H9 (cell line): ENCODE data around the gene SLMAP. TPM values are rescaled to one million over a fixed set of nuclear protein-coding genes. Genes with fewer than 3 reads are reported as not detected.

Source experiments
- DNase-seq: peaks from one replicate; pipeline ENCODE4 v3.0.0-alpha.2; 2017
- H2AFZ ChIP-seq: one replicate; pipeline ENCODE4 v1.6.1; 2013; ENCODE audit warnings: mild to moderate bottlenecking, low read length, control low read depth, moderate library complexity
- H2AK5ac ChIP-seq: 2 replicates; pipeline ENCODE4 v1.6.1; 2013; ENCODE audit warnings: low read length, control low read depth, mixed read lengths; ENCODE audit not compliant: insufficient read length
- H2BK120ac ChIP-seq: one replicate; pipeline ENCODE4 v1.6.1; 2013; ENCODE audit warnings: low read depth, mild to moderate bottlenecking, low read length, control low read depth, inconsistent platforms; ENCODE audit not compliant: poor library complexity, severe bottlenecking
- H2BK12ac ChIP-seq: 2 replicates; pipeline ENCODE4 v1.6.1; 2013; ENCODE audit warnings: low read length, control low read depth, mixed read lengths, low read depth; ENCODE audit not compliant: insufficient read length
- H2BK15ac ChIP-seq: 2 replicates; pipeline ENCODE4 v1.6.1; 2013; ENCODE audit warnings: low read depth, low read length, control low read depth
- H2BK20ac ChIP-seq: one replicate; pipeline ENCODE4 v1.6.1; 2013; ENCODE audit warnings: low read depth, mild to moderate bottlenecking, low read length, control low read depth, inconsistent platforms; ENCODE audit not compliant: poor library complexity, severe bottlenecking
- H2BK5ac ChIP-seq: 2 replicates; pipeline ENCODE4 v1.6.1; 2013; ENCODE audit warnings: low read length, control low read depth, mixed read lengths; ENCODE audit not compliant: insufficient read length
- H3K14ac ChIP-seq: 2 replicates; pipeline ENCODE4 v1.6.1; 2013; ENCODE audit warnings: low read length, control low read depth; ENCODE audit not compliant: insufficient read depth
- H3K18ac ChIP-seq: 2 replicates; pipeline ENCODE4 v1.6.1; 2013; ENCODE audit warnings: low read depth, mild to moderate bottlenecking, mixed read lengths, low read length, control low read depth; ENCODE audit not compliant: insufficient read length
- H3K23ac ChIP-seq: 2 replicates; pipeline ENCODE4 v1.6.1; 2013; ENCODE audit warnings: low read length, control low read depth, mixed read lengths, low read depth; ENCODE audit not compliant: insufficient read length
- H3K23me2 ChIP-seq: 2 replicates; pipeline ENCODE4 v1.6.1; 2013; ENCODE audit warnings: low read depth, mild to moderate bottlenecking, mixed read lengths, low read length, control low read depth; ENCODE audit not compliant: insufficient read length, poor library complexity, severe bottlenecking
- H3K27ac ChIP-seq: 2 replicates; pipeline ENCODE4 v1.5.1; 2013; ENCODE audit warnings: low read length, control low read depth, mixed read lengths, low read depth; ENCODE audit not compliant: insufficient read length
- H3K27me3 ChIP-seq: 2 replicates; pipeline ENCODE4 v1.6.1; 2013; ENCODE audit warnings: low read length, control low read depth, inconsistent platforms; ENCODE audit not compliant: insufficient read depth
- H3K4ac ChIP-seq: 2 replicates; pipeline ENCODE4 v1.6.1; 2013; ENCODE audit warnings: low read depth, mild to moderate bottlenecking, control low read depth, inconsistent platforms, low read length, moderate library complexity
- H3K4me1 ChIP-seq: 2 replicates; pipeline ENCODE4 v1.6.1; 2013; ENCODE audit warnings: low read length, control low read depth, inconsistent platforms; ENCODE audit not compliant: insufficient read depth
- H3K4me2 ChIP-seq: 2 replicates; pipeline ENCODE4 v1.6.1; 2013; ENCODE audit warnings: low read length, control low read depth, mixed read lengths; ENCODE audit not compliant: insufficient read length, insufficient read depth
- H3K56ac ChIP-seq: 2 replicates; pipeline ENCODE4 v1.6.1; 2013; ENCODE audit warnings: low read depth, mild to moderate bottlenecking, mixed read lengths, low read length, control low read depth; ENCODE audit not compliant: insufficient read length
- H3K79me1 ChIP-seq: 2 replicates; pipeline ENCODE4 v1.6.1; 2013; ENCODE audit warnings: low read depth, mild to moderate bottlenecking, moderate library complexity, low read length, control low read depth, inconsistent platforms; ENCODE audit not compliant: insufficient read depth, poor library complexity, severe bottlenecking
- H3K79me2 ChIP-seq: 2 replicates; pipeline ENCODE4 v1.6.1; 2013; ENCODE audit warnings: low read length, control low read depth, inconsistent platforms; ENCODE audit not compliant: insufficient read depth
- H3K9ac ChIP-seq: 2 replicates; pipeline ENCODE4 v1.6.1; 2013; ENCODE audit warnings: low read length, control low read depth, mixed read lengths; ENCODE audit not compliant: insufficient read length; ENCODE audit errors: extremely low read depth
- H3K9me3 ChIP-seq: one replicate; pipeline ENCODE4 v1.6.1; 2013; ENCODE audit warnings: low read depth, low read length, inconsistent platforms; ENCODE audit not compliant: control insufficient read depth
- H3T11ph ChIP-seq: one replicate; pipeline ENCODE4 v1.6.1; 2013; ENCODE audit warnings: mild to moderate bottlenecking, low read length, control low read depth, inconsistent platforms
- H4K20me1 ChIP-seq: one replicate; pipeline ENCODE4 v1.6.1; 2013; ENCODE audit not compliant: control insufficient read depth, insufficient read length, insufficient read depth
- H4K5ac ChIP-seq: 2 replicates; pipeline ENCODE4 v1.6.1; 2013; ENCODE audit warnings: low read depth, mild to moderate bottlenecking, mixed read lengths, low read length, control low read depth; ENCODE audit not compliant: insufficient read length
- H4K8ac ChIP-seq: replicated peaks from 2 replicates; pipeline ENCODE4 v1.6.1; 2013; ENCODE audit warnings: low read length, control low read depth, mixed read lengths, low read depth; ENCODE audit not compliant: insufficient read length
- H4K91ac ChIP-seq: 2 replicates; pipeline ENCODE4 v1.6.1; 2013; ENCODE audit warnings: low read depth, mild to moderate bottlenecking, moderate library complexity, mixed read lengths, low read length, control low read depth; ENCODE audit not compliant: insufficient read length
- H3K27ac Mint-ChIP-seq, 3 experiments: 2 replicates in 2 of 3; 3 replicates in 1 of 3; pipeline ENCODE4 v1.8.0; 2020 to 2021; ENCODE audit warnings: mixed read lengths in 3 of 3, mild to moderate bottlenecking in 1 of 3, moderate library complexity in 1 of 3
- H3K27me3 Mint-ChIP-seq: 2 replicates; pipeline ENCODE4 v1.8.0; 2021; ENCODE audit warnings: low read depth, mild to moderate bottlenecking, moderate library complexity, mixed read lengths
- H3K36me3 Mint-ChIP-seq, 3 experiments: 2 replicates in 2 of 3; 3 replicates in 1 of 3; pipeline ENCODE4 v1.8.0; 2020 to 2021; ENCODE audit warnings: low read depth in 3 of 3, mixed read lengths in 3 of 3; ENCODE audit not compliant: insufficient read depth in 1 of 3
- H3K4me1 Mint-ChIP-seq, 2 experiments: 2 replicates each; pipeline ENCODE4 v1.8.0; 2020; ENCODE audit warnings: mixed read lengths in 2 of 2
- H3K4me3 Mint-ChIP-seq, 2 experiments: 2 replicates in 1 of 2; 3 replicates in 1 of 2; pipeline ENCODE4 v1.8.0; 2020 to 2021; ENCODE audit warnings: mild to moderate bottlenecking in 2 of 2, mixed read lengths in 2 of 2, moderate library complexity in 1 of 2
- H3K9me3 Mint-ChIP-seq, 2 experiments: 2 replicates in 1 of 2; 3 replicates in 1 of 2; pipeline ENCODE4 v1.8.0; 2020; ENCODE audit warnings: mild to moderate bottlenecking in 2 of 2, mixed read lengths in 2 of 2, moderate library complexity in 1 of 2
- CTCF ChIP-seq: fragments of 200-600 bp; sonication (generic); conservative IDR thresholded peaks from 3 replicates; pipeline ENCODE4 v1.8.0; 2021; ENCODE audit warnings: antibody characterized with exemption, mild to moderate bottlenecking
- WGBS: extraction: QIAGEN DNeasy Blood & Tissue Kit; methylation state at CpG from one replicate; pipeline ENCODE4 v1.1.7; 2013; ENCODE audit warnings: missing lambda C conversion rate, low lambda C conversion rate, mixed read lengths; ENCODE audit not compliant: insufficient read length; ENCODE audit errors: extremely low coverage; 5-methylcytosine and 5-hydroxymethylcytosine counted together
- total RNA-seq: library from RNA; stranded (reverse); gene quantifications from 2 replicates; pipeline ENCODE4 v1.2.1, GENCODE V29; 2021

Gene SLMAP
- total RNA-seq, 1 experiment from 2014 or later, result 65.1 TPM

GRCh38 chr3:57948781-57949242 is 192.7 kb downstream of the SLMAP start:
- H3K23me2 ChIP-seq, result no peaks in the 10 kb centered on the region
- no peak overlapping the region for H2AFZ ChIP-seq
- H3K27ac ChIP-seq, result no peak overlapping the region
- H3K4me1 Mint-ChIP-seq, result peaks cover 40 to 46% of the 10 kb centered on the region in 2 experiments
- H3K4me2 ChIP-seq, result no peak overlapping the region
- H3K9me3 Mint-ChIP-seq, result no peaks in the 10 kb centered on the region
- no peak overlapping the region for H3K18ac ChIP-seq
- peaks cover 13% of the 10 kb centered on the region; the same call in 1 of the 2 replicates for H3K4me1 ChIP-seq
- H2AK5ac ChIP-seq, result no peak overlapping the region
- H4K91ac ChIP-seq, result no peak overlapping the region
- H4K20me1 ChIP-seq, result no peaks in the 10 kb centered on the region
- no peak overlapping the region for H4K8ac ChIP-seq
- H2BK120ac ChIP-seq, result no peak overlapping the region
- no peak for TF ChIP-seq CTCF
- no peak overlapping the region for H3K4ac ChIP-seq
- H3K56ac ChIP-seq, result no peak overlapping the region
- no peaks in the 10 kb centered on the region for H3K36me3 Mint-ChIP-seq
- no peak overlapping the region for H2BK15ac ChIP-seq
- DNase-seq, result peak; percentile 30
- no peak overlapping the region for H3T11ph ChIP-seq
- no peaks in the 10 kb centered on the region for H3K27me3 ChIP-seq
- H3K79me2 ChIP-seq, result no peaks in the 10 kb centered on the region
- no peaks in the 10 kb centered on the region for H3K79me1 ChIP-seq
- H3K4me3 Mint-ChIP-seq, result peak overlapping the region in 1 of 2 experiments; percentile 2; a peak in 1 of 5 replicates
- H2BK20ac ChIP-seq, result no peak overlapping the region
- no peak overlapping the region for H4K5ac ChIP-seq
- no peak overlapping the region for H2BK5ac ChIP-seq
- WGBS, result no CpG with 5 or more reads among the region's 9 CpGs
- H3K9ac ChIP-seq, result no peak overlapping the region
- H3K27me3 Mint-ChIP-seq, result no peaks in the 10 kb centered on the region
- no peak overlapping the region for H3K14ac ChIP-seq
- H2BK12ac ChIP-seq, result no peak overlapping the region
- no peaks in the 10 kb centered on the region for H3K9me3 ChIP-seq
- no peak overlapping the region for H3K23ac ChIP-seq
- H3K27ac Mint-ChIP-seq, result peak overlapping the region in 1 of 3 experiments; percentile 1; a peak in 1 of 7 replicates
